Measurements from ENCODE around the gene TSHZ1.

The TSHZ1 gene

DNA sequence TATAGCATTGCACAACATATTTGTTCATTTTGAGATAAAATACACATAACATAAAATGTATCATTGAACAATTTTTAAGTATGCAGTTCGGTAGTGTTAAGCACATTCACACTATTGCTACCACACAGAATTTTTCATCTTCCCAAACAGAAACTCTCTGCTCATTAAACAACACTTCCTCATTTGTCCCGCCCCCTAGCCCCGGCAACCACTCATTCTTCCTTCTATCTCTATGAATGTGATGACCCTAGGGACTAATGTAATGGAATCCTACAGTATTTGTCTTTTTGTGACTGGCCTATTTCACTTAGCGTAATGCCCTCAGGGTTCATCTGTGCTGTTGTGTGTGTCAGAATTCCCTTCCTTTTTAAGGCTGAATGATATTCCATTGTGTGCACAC lies 95.4 kb downstream of the TSHZ1 start:
- TF ChIP-seq YY1 (IDR thresholded peaks at IDR 0.05; ENCODE audit: low read depth): no peak
- TF ChIP-seq RAD21 (IDR thresholded peaks at IDR 0.05; ENCODE audit: low read depth): no peak

DNA sequence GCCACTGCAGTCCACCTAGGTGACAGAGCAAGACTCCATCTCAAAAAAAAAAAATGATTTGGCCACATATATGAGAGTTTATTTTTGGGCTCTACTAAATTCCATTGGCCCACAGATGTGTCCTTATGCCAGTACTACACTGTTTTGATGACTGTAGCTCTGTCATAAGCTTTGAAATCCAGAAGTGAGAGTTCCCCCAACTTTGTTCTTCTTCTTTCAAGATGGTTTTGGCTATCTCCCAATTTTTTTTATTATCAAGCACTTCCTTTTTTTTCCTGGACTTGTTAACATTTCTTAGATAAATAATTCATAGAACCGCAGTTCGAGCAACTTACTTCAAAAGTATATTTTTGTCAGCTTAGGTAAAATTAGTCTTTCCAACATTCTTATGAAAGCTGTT lies 96.9 kb downstream of the TSHZ1 start:
- TF ChIP-seq TEAD4 (IDR thresholded peaks at IDR 0.05) (no peak), EP300 (IDR thresholded peaks at IDR 0.05; ENCODE audit: borderline replicate concordance) (no peak), CEBPB (IDR thresholded peaks at IDR 0.05) (no peak), ZBTB7A (IDR thresholded peaks at IDR 0.05; ENCODE audit: low read depth) (no peak), RAD21 (IDR thresholded peaks at IDR 0.05; ENCODE audit: low read depth) (no peak), FOXM1 (IDR thresholded peaks at IDR 0.05; ENCODE audit: borderline replicate concordance, low read depth) (no peak), NFIC (IDR thresholded peaks at IDR 0.05) (no peak), YY1 (IDR thresholded peaks at IDR 0.05; ENCODE audit: low read depth) (no peak), TCF12 (IDR thresholded peaks at IDR 0.05; ENCODE audit: low read depth) (no peak), TAF1 (IDR thresholded peaks at IDR 0.05; ENCODE audit: low read depth) (no peak), CREB1 (IDR thresholded peaks at IDR 0.05; ENCODE audit: low read depth) (no peak), EGR1 (IDR thresholded peaks at IDR 0.05) (no peak)
- TF ChIP-seq, protein P1, sequence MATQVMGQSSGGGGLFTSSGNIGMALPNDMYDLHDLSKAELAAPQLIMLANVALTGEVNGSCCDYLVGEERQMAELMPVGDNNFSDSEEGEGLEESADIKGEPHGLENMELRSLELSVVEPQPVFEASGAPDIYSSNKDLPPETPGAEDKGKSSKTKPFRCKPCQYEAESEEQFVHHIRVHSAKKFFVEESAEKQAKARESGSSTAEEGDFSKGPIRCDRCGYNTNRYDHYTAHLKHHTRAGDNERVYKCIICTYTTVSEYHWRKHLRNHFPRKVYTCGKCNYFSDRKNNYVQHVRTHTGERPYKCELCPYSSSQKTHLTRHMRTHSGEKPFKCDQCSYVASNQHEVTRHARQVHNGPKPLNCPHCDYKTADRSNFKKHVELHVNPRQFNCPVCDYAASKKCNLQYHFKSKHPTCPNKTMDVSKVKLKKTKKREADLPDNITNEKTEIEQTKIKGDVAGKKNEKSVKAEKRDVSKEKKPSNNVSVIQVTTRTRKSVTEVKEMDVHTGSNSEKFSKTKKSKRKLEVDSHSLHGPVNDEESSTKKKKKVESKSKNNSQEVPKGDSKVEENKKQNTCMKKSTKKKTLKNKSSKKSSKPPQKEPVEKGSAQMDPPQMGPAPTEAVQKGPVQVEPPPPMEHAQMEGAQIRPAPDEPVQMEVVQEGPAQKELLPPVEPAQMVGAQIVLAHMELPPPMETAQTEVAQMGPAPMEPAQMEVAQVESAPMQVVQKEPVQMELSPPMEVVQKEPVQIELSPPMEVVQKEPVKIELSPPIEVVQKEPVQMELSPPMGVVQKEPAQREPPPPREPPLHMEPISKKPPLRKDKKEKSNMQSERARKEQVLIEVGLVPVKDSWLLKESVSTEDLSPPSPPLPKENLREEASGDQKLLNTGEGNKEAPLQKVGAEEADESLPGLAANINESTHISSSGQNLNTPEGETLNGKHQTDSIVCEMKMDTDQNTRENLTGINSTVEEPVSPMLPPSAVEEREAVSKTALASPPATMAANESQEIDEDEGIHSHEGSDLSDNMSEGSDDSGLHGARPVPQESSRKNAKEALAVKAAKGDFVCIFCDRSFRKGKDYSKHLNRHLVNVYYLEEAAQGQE (IDR thresholded peaks at IDR 0.05; ENCODE audit: low read depth): no peak
- TF ChIP-seq, protein P2, sequence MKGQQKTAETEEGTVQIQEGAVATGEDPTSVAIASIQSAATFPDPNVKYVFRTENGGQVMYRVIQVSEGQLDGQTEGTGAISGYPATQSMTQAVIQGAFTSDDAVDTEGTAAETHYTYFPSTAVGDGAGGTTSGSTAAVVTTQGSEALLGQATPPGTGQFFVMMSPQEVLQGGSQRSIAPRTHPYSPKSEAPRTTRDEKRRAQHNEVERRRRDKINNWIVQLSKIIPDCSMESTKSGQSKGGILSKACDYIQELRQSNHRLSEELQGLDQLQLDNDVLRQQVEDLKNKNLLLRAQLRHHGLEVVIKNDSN (IDR thresholded peaks at IDR 0.05): no peak
- TF ChIP-seq, protein P3, sequence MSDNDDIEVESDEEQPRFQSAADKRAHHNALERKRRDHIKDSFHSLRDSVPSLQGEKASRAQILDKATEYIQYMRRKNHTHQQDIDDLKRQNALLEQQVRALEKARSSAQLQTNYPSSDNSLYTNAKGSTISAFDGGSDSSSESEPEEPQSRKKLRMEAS (IDR thresholded peaks at IDR 0.05): no peak

DNA sequence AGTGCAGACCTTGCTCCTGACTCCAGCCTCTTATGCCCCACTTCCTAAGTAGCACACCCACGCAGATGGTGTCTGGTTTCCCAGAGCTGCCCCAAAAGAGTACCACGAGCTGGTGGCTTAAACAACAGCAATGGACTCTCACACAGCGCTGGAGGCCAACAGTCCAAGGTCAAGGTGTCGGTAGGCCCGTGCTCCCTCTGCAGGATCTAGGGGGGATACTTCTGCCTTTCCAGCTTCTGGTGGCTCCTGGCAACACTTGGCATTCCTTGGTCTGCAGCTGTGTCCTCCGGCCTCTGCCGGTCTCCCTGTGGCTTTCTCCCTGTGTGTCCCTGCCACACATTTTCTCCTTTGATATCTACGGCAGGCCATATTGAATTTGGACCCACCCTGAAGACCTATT lies 99.0 kb downstream of the TSHZ1 start:
- 0 out of 2 replicates have a peak, but pooled peaks have one; percentile 10 for TF ChIP-seq RAD21 (IDR thresholded peaks at IDR 0.05; ENCODE audit: low read depth)
- TF ChIP-seq, protein P2 (IDR thresholded peaks at IDR 0.05): no peak

DNA sequence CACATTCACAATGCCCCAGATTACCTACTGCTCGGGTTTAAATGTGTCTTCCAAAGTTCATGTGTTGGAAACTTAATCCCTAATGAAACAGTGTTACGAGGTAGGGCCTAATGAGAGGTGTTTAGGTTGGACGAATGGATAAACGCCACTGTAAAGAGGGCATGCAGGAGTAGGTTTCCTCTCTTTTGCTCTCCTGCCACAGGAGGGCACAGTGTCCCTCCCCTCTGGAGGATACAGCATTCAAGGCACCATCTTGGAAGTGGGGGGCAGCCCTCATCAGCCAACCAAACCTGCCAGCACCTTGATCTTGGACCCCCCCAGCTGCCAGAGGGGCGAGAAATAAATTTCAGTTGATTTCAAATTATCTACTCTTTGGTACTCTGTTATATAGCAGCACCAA lies 103.5 kb downstream of the TSHZ1 start:
- TF ChIP-seq RAD21 (IDR thresholded peaks at IDR 0.05; ENCODE audit: low read depth) (peak; percentile 8; the same call in 1 of the 2 replicates), NFIC (IDR thresholded peaks at IDR 0.05) (no peak), EGR1 (IDR thresholded peaks at IDR 0.05) (no peak)
- TF ChIP-seq, protein P1 (IDR thresholded peaks at IDR 0.05; ENCODE audit: low read depth): no peak
- TF ChIP-seq, protein P3 (IDR thresholded peaks at IDR 0.05): no peak

DNA sequence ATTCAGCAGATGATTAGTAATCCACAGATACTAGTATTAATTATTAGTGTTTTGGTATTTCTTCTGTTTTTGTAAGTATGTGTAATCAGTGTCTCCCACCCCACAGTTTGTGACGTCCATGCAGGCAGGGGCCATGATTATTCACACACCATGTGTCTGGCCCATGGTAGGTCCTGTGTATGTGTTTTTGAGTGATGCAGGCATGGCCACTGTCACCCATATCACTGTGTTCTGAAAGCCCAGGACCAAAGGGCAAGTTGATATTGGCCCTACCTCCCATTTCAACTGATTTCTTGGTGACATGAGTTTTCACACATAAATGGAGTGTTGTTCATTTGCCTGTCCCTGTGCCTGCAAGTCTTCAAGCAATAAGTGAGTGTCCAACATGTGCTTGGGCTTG lies 104.0 kb downstream of the TSHZ1 start:
- TF ChIP-seq YY1 (IDR thresholded peaks at IDR 0.05; ENCODE audit: low read depth): no peak
- TF ChIP-seq, protein P2 (IDR thresholded peaks at IDR 0.05): no peak
- no peak for TF ChIP-seq EGR1 (IDR thresholded peaks at IDR 0.05)
- TF ChIP-seq FOXM1 (IDR thresholded peaks at IDR 0.05; ENCODE audit: borderline replicate concordance, low read depth): no peak
- TF ChIP-seq, protein P1 (IDR thresholded peaks at IDR 0.05; ENCODE audit: low read depth): no peak
- no peak for TF ChIP-seq RAD21 (IDR thresholded peaks at IDR 0.05; ENCODE audit: low read depth)
